Transverse colon (tissue), 4 donors: ENCODE data around the gene PRG2.

Experiments
- POLR2A ChIP-seq: fragments of 450-650 bp; IDR thresholded peaks from one replicate; pipeline ENCODE4 v1.6.1; 2016; ENCODE audit warnings: antibody characterized with exemption, mild to moderate bottlenecking, moderate library complexity
- POLR2AphosphoS5 ChIP-seq, 3 donors: sonication (generic); formaldehyde crosslinking; IDR thresholded peaks; one replicate each; pipeline ENCODE4 v1.6.1; 2016; ENCODE audit warnings: antibody characterized with exemption in 3 of 3
- TF ChIP-seq, protein P1 (sequence below), 5 experiments: fragments of 200-600 bp in 3 of 5; fragments of 450-650 bp in 2 of 5; sonication (generic) in 3 of 5; IDR thresholded peaks; 1 replicate in 2 of 5; 2 replicates in 3 of 5; pipeline ENCODE4 v1.5.1; 2016 to 2017; ENCODE audit warnings: antibody characterized with exemption in 5 of 5, inconsistent platforms in 3 of 5, mild to moderate bottlenecking in 2 of 5, moderate library complexity in 1 of 5

DNA sequence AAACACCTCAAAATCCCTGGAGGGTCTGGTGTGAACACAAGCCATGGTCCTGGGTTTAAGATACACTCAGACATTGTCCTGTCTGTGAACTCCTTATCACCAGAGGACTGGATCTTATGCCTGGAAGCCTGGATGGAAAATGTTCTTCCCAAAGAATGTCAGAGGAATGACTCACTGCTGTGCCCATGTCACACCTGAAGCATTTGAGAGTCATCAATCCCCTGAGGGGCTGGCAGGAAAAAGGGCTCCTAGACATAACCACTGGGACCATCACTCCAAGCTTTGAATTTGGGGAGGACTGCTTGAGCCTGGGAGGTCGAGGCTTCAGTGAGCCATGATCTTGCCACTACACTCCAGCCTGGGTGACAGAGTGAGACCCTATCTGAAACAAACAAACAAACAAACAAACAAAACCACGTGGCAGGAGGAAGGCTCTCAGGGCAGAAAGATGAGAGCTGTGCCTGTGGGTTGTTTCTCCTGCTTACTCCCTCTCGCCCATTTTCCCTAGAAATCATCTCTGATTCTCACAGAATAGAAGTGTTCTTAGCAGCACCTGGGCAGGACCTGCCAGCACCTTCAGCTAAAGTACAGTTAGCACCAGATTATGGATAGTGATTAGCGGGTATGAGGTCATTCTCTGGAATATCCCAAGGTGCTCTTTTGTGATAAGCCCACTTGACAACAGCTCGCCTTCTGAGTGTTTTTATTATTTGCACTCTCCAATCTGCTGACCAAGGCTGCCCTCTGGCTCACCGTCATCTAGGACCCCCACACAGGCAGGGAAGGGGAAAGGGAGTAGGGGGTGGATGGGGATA is 11.9 kb upstream of the PRG2 start:
- TF ChIP-seq, protein P1, sequence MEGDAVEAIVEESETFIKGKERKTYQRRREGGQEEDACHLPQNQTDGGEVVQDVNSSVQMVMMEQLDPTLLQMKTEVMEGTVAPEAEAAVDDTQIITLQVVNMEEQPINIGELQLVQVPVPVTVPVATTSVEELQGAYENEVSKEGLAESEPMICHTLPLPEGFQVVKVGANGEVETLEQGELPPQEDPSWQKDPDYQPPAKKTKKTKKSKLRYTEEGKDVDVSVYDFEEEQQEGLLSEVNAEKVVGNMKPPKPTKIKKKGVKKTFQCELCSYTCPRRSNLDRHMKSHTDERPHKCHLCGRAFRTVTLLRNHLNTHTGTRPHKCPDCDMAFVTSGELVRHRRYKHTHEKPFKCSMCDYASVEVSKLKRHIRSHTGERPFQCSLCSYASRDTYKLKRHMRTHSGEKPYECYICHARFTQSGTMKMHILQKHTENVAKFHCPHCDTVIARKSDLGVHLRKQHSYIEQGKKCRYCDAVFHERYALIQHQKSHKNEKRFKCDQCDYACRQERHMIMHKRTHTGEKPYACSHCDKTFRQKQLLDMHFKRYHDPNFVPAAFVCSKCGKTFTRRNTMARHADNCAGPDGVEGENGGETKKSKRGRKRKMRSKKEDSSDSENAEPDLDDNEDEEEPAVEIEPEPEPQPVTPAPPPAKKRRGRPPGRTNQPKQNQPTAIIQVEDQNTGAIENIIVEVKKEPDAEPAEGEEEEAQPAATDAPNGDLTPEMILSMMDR (IDR thresholded peaks at IDR 0.05) = no peak
- TF ChIP-seq POLR2A (no peak), POLR2AphosphoS5 (IDR thresholded peaks at IDR 0.05) (no peak)
